ENCODE results near the gene LHFPL2.
A peak's percentile ranks its signal among the peaks of the same experiment; 100 is the strongest.

The LHFPL2 gene

DNA sequence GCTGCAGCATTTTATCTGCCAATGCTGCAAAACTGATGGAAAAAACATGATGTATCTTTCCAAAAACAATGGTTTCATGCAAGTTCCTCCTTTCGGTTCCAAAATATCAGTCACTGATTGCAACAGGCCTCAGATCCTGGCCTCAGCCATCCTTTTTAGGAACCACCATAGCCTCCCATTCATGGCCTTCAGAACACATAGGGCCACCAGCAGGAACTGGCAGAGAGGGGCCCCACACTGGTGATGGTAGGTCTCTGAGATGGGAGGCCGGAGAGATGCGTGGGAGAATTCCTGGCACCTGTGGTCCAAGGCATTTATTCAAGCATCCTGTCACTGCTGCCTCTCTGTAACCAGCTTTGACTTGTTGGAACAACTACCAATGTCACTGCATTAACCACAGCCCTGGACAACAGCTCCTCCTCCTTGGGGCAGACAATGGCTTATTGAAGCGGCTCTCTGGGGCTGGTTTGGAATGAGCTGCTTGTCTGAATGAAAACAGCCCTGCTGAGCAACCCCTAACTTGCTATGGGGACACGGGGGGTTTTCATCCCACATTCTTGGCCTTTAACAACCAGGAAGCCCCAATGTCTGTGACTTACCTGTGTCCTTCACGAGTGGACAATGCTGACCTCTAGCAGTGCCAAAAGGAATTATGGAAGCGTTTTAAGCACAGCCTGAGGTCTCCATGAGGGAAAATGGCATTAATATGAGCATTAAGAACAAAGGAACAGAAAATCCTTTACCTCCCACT, 108.1 kb downstream of the LHFPL2 start:
- no peak overlapping the region for H3K4me3 ChIP-seq (ENCODE audit: low read depth, low read length)
- CTCF ChIA-PET: interaction anchor here (2.3 kb wide), 1 partner anchor 424 kb away, joined by 8 read pairs; no protein-coding TSS in a partner anchor
- TF ChIP-seq, protein P1, sequence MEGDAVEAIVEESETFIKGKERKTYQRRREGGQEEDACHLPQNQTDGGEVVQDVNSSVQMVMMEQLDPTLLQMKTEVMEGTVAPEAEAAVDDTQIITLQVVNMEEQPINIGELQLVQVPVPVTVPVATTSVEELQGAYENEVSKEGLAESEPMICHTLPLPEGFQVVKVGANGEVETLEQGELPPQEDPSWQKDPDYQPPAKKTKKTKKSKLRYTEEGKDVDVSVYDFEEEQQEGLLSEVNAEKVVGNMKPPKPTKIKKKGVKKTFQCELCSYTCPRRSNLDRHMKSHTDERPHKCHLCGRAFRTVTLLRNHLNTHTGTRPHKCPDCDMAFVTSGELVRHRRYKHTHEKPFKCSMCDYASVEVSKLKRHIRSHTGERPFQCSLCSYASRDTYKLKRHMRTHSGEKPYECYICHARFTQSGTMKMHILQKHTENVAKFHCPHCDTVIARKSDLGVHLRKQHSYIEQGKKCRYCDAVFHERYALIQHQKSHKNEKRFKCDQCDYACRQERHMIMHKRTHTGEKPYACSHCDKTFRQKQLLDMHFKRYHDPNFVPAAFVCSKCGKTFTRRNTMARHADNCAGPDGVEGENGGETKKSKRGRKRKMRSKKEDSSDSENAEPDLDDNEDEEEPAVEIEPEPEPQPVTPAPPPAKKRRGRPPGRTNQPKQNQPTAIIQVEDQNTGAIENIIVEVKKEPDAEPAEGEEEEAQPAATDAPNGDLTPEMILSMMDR (IDR thresholded peaks at IDR 0.05; ENCODE audit: insufficient read depth, low read length, missing control alignments): no peak
- POLR2A ChIA-PET: no interaction called here
- DNase-seq (ENCODE audit: low read depth, low spot score): no peak

DNA sequence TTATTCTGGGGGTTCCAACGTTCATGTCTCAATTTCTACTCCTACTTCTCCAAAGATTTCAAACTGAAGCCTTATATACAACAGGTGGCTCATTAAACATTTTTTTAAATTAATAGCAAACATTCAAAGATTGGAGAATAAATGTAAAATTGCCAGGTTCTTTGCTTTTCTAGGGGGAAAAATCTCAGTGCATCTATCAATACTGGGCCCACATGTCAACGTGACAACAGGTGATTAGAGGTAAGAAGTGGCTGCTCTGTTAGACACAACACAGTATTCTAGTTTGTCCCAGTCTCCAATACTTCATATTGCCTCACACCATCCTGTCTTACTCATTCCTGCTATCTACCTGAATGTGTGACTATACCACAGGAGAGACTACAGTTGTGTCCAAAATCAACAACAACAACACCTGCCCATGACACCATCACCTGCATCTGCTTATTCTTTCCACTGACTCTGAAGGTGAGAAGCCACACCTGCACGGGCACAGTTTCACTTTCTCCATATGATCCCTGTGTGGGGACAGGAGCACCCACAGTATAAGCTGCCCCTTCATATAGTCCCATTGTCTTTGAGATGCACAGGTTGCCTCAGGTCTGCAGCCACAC, 110.2 kb downstream of the LHFPL2 start:
- CTCF ChIA-PET: interaction anchor here (0.6 to 5.4 kb wide), 28 partner anchors 8 to 427 kb away, joined by 3 to 37 read pairs (median 5); no protein-coding TSS in a partner anchor
- TF ChIP-seq, protein P1 (IDR thresholded peaks at IDR 0.05; ENCODE audit: insufficient read depth, low read length, missing control alignments): no peak
- POLR2A ChIA-PET: no interaction called here
- H3K4me3 ChIP-seq (ENCODE audit: low read depth, low read length): no peak overlapping the region
- no peak for DNase-seq (ENCODE audit: low read depth, low spot score)

DNA sequence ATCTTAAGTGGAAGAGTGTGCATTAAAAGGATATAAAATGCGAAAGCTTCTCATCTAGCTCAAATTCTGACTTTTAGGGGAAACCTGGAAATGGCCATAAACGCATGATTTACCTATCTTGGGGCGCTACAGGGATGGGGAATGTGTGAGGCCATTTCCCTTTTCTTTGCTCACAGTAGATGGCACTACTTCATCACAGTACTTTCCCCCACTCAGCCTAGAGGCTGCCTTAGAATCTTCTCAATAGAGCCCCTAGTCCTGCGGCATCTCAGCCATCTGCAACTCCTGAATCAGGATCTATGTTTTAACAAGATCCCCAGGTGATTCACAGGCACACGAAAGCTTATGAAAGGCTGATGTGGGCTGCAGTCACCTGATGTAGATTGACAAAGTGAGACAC, 110.8 kb downstream of the LHFPL2 start:
- TF ChIP-seq, protein P1 (IDR thresholded peaks at IDR 0.05; ENCODE audit: insufficient read depth, low read length, missing control alignments): peak; percentile 57
- POLR2A ChIA-PET: no interaction called here

DNA sequence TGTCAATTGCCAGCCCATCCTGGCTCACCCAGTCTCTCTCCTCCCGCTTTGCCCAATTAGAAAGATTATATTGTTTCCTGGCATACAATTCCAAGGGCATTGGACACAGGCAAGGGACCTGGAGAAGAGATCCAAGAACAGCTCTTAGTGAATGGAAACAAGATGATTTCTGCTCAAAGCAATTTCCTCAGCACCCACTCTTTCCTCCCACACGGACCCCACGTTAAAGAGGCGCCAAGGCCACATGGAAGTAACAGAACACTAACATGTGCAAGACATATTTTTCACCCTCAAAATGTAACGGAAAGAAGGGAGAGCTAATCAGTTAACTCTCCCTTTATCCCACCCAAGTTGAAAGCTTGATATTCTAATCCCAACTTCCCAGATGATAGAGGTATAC, 111.2 kb downstream of the LHFPL2 start:
- CTCF ChIA-PET: interaction anchor here (0.7 to 5.4 kb wide), 53 partner anchors 9 to 470 kb away, joined by 3 to 37 read pairs (median 4); no protein-coding TSS in a partner anchor
- TF ChIP-seq, protein P1 (IDR thresholded peaks at IDR 0.05; ENCODE audit: insufficient read depth, low read length, missing control alignments): no peak

More for the DNA sequence above, 110.8 kb downstream of the LHFPL2 start:
- DNase-seq (ENCODE audit: low read depth, low spot score): no peak
- CTCF ChIA-PET: interaction anchor here (0.6 to 5.4 kb wide), 54 partner anchors 8 to 469 kb away, joined by 3 to 37 read pairs (median 4); no protein-coding TSS in a partner anchor
- no peak overlapping the region for H3K4me3 ChIP-seq (ENCODE audit: low read depth, low read length)

DNA sequence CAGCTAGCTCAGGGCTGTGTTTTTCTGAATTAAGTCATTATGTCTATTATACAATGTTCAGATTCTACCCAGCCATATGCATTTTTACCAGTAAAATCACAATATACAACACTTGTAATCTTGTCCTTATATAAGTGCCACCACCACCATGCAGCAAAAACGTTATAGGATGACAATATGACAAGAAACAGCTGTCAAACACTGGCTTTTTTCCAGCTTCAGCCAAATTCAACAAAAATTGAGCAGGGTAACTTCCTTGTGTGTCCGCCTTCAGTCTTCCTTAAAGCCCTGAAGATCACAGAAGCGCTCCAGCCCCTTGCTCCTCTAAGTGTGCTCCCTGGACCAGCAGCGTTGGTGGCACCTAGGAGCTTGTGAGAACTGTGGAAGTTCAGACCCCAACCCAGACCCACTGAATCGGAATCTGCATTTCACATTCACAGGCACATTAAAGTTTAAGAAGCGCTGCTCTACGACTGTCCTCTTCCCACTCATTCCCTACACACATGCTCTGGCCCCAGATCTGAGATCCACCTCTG, 111.8 kb downstream of the LHFPL2 start:
- ChIA-PET CTCF (interaction anchor here (0.8 to 5.4 kb wide), 32 partner anchors 8 to 470 kb away, joined by 3 to 37 read pairs (median 5); no protein-coding TSS in a partner anchor), POLR2A (no interaction called here)
- H3K4me3 ChIP-seq (ENCODE audit: low read depth, low read length): no peak overlapping the region
- no peak for DNase-seq (ENCODE audit: low read depth, low spot score)
- TF ChIP-seq, protein P1 (IDR thresholded peaks at IDR 0.05; ENCODE audit: insufficient read depth, low read length, missing control alignments): no peak

More for the DNA sequence above, 111.2 kb downstream of the LHFPL2 start:
- no peak overlapping the region for H3K4me3 ChIP-seq (ENCODE audit: low read depth, low read length)
- POLR2A ChIA-PET: no interaction called here
- DNase-seq (ENCODE audit: low read depth, low spot score): no peak

DNA sequence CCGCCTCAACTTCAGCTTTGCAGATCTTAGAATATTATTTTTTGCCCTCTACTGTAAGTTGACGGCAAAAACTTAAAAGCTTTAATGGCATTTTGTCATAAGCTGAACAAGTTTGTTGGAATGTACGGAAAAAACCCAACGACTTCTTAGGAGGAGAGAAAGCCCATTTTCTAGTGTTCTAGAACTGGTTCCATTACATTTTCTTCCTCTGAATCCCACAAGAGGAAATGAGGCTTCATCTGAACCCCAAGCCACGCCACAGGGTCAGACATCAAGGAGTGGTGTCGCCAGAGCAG, 113.7 kb downstream of the LHFPL2 start:
- CTCF ChIA-PET: interaction anchor here (0.9 to 5.4 kb wide), 9 partner anchors 9 to 491 kb away, joined by 3 to 37 read pairs (median 4); no protein-coding TSS in a partner anchor
- TF ChIP-seq, protein P1 (IDR thresholded peaks at IDR 0.05; ENCODE audit: insufficient read depth, low read length, missing control alignments): no peak
- no peak for DNase-seq (ENCODE audit: low read depth, low spot score)
- POLR2A ChIA-PET: no interaction called here
- no peak overlapping the region for H3K4me3 ChIP-seq (ENCODE audit: low read depth, low read length)

Data from AG04449 (cell line).